Suprapubic skin (tissue), 4 donors: ENCODE data around the gene TTC23. TPM values are rescaled to one million over a fixed set of nuclear protein-coding genes. Genes with fewer than 3 reads are reported as not detected.

Experiments used
- DNase-seq, 2 donors: peaks; one replicate each; pipeline ENCODE4 v3.0.0-alpha.2; 2019; ENCODE audit warnings: low spot score in 2 of 2
- H3K27ac ChIP-seq: fragments of 200-600 bp; sonication (generic); one replicate; pipeline ENCODE4 v1.5.1; 2019
- H3K27me3 ChIP-seq: fragments of 200-600 bp; sonication (generic); one replicate; pipeline ENCODE4 v1.5.1; 2019
- H3K36me3 ChIP-seq: fragments of 200-600 bp; sonication (generic); one replicate; pipeline ENCODE4 v1.5.1; 2019
- H3K4me1 ChIP-seq: fragments of 200-600 bp; sonication (generic); one replicate; pipeline ENCODE4 v1.5.1; 2019
- H3K4me3 ChIP-seq: fragments of 200-600 bp; sonication (generic); one replicate; pipeline ENCODE4 v1.5.1; 2019; ENCODE audit warnings: mild to moderate bottlenecking
- H3K9me3 ChIP-seq: fragments of 200-600 bp; sonication (generic); one replicate; pipeline ENCODE4 v1.5.1; 2019
- EP300 ChIP-seq: sonication (generic); formaldehyde crosslinking; IDR thresholded peaks from one replicate; pipeline ENCODE4 v1.6.1; 2017; ENCODE audit warnings: antibody characterized with exemption
- POLR2A ChIP-seq, 2 donors: fragments of 450-650 bp; IDR thresholded peaks; one replicate each; pipeline ENCODE4 v1.6.1; 2017; ENCODE audit warnings: antibody characterized with exemption in 2 of 2, mild to moderate bottlenecking in 2 of 2, moderate library complexity in 2 of 2
- POLR2AphosphoS5 ChIP-seq, 3 donors: sonication (generic); formaldehyde crosslinking; IDR thresholded peaks; one replicate each; pipeline ENCODE4 v1.6.1; 2017; ENCODE audit warnings: antibody characterized with exemption in 3 of 3
- WGBS: methylation state at CpG from one replicate; pipeline ENCODE4 v1.1.5; 2018; 5-methylcytosine and 5-hydroxymethylcytosine counted together
- total RNA-seq, 4 donors: library from RNA; depleted of rRNA; stranded (reverse); fragments of >200 nt; gene quantifications; one replicate each; pipeline ENCODE4 v1.1.0, GENCODE V29; 2016
- TF ChIP-seq, protein P1 (sequence below), 2 donors: fragments of 200-600 bp in 1 of 2; fragments of 450-650 bp in 1 of 2; sonication (generic) in 1 of 2; IDR thresholded peaks; one replicate each; pipeline ENCODE4 v1.5.1; 2016 to 2019; ENCODE audit warnings: antibody characterized with exemption in 2 of 2, mild to moderate bottlenecking in 1 of 2, moderate library complexity in 1 of 2

TTC23 gene
- total RNA-seq, 4 donors from 2014 or later = 14.4 to 34.6 (median 17.6) TPM

DNA sequence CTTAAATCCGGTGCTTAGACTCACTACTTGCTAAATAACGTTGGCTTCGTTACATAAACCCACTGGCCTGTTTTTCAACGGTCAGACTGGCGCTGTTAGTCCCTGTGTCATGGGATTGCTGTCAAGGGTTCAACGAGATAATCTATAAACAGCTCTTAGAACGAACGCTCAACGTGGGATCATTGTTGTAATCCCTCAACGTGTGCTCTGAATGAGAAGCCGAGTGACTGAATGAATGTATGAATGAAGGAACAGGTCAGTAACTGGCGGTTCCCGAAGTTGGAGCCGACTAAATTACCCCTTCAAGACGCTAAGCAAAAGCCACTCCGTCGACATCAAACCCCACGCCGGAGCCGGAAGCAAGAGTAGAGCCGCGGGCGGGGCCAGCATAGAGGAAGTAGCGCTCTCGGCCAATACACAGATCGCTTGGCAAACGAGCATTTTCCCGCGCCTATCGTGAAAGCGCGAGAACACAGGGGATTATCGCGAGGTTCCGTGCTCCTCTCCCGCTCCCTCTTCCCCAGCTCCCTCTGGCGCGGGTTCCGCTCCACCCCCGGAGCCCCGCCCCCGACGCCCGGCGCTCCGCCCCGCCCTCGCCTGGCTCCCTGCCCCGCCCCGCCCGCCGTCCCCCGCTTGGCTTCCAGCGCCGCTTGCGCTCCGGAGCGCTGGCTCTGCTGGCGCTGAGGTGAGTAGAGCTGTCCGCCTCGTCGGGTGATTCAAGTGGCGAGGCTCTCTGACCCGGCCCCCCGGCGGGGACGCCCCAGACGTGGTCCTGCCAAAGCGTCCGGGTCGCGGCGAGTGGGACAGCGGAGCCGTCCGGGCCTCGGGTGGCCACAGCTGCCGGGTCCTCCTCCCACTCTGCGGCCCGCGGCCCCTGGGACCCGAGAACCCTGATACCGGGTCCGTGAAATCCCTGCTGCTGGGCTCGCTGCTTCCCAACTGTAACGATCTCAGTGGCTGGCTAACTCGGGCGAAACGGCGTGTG is 1.8 kb upstream of the TTC23 start, which contains the start of gene LRRC28:
TSS of gene LRRC28 (plus strand) at position 625 of the 985 bp plus-strand sequence. CDS start 4,477 bp downstream, outside the sequence.
- Histone ChIP-seq H3K27ac (peak within 1 kb of the TSS; percentile 95), H3K27me3 (no peaks in the 10 kb centered on the region), H3K9me3 (no peaks in the 10 kb centered on the region), H3K4me1 (peaks cover 41% of the 10 kb centered on the region), H3K4me3 (peak within 1 kb of the TSS; percentile 79), H3K36me3 (peaks cover 3% of the 10 kb centered on the region)
- TF ChIP-seq POLR2A (IDR thresholded peaks at IDR 0.05) (peak; percentile 76 to 89), POLR2AphosphoS5 (IDR thresholded peaks at IDR 0.05) (peak in 2 of 3 donors; percentile 79 to 83), EP300 (no peak)
- TF ChIP-seq, protein P1, sequence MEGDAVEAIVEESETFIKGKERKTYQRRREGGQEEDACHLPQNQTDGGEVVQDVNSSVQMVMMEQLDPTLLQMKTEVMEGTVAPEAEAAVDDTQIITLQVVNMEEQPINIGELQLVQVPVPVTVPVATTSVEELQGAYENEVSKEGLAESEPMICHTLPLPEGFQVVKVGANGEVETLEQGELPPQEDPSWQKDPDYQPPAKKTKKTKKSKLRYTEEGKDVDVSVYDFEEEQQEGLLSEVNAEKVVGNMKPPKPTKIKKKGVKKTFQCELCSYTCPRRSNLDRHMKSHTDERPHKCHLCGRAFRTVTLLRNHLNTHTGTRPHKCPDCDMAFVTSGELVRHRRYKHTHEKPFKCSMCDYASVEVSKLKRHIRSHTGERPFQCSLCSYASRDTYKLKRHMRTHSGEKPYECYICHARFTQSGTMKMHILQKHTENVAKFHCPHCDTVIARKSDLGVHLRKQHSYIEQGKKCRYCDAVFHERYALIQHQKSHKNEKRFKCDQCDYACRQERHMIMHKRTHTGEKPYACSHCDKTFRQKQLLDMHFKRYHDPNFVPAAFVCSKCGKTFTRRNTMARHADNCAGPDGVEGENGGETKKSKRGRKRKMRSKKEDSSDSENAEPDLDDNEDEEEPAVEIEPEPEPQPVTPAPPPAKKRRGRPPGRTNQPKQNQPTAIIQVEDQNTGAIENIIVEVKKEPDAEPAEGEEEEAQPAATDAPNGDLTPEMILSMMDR (IDR thresholded peaks at IDR 0.05) = no peak
- 2% methylated on average over 40 of the region's 90 CpGs for WGBS
- DNase-seq = peak; percentile 98

DNA sequence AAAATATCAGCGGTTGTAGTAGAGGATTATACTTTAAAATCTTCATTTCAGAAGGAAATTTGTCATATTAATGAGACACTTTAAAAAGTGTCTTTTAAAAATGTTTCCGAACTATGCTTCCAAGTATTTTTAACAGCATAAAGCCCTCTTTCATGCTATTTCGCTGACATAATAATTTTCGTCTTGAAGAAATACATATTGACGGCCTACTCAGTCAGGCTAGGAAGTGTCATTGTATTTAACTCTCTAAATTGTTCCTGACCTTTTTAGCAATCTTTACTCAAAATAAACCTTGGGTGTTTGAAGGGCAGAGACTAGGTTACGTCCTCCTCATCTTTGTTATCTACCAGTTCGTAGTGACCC is 1.1 kb upstream of the TTC23 start:
- Histone ChIP-seq H3K9me3 (no peaks in the 10 kb centered on the region), H3K4me3 (peak overlapping the region; percentile 79), H3K36me3 (no peaks in the 10 kb centered on the region), H3K27ac (peak overlapping the region; percentile 95), H3K4me1 (peaks cover 41% of the 10 kb centered on the region), H3K27me3 (no peaks in the 10 kb centered on the region)
- WGBS = 15% methylated on average over 7 of the region's 7 CpGs
- TF ChIP-seq POLR2AphosphoS5 (IDR thresholded peaks at IDR 0.05) = no peak
- TF ChIP-seq EP300 = no peak
- no peak for TF ChIP-seq POLR2A (IDR thresholded peaks at IDR 0.05)
- TF ChIP-seq, protein P1 (IDR thresholded peaks at IDR 0.05) = no peak
- DNase-seq = no peak

DNA sequence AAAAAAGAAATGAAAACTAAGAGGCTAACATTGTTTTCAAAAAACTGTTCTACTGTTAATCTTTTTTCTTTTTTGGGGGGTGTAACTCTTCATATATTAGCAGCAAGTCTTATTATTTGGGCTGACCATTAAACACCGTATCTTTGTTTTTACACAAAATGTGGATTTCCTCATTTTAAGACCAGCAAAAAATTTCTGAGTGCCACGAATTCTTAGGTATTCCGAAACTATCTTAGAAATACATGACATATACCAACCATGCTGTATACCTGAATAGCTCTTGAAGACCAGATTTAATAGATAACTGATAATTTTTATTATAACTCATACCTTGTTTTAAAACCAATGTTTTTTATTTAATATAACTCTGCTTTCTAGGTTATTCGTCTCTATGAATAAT is 620 bp upstream of the TTC23 start:
- 18% methylated on average over 4 of the region's 4 CpGs for whole genome bisulfite sequencing
- Histone ChIP-seq H3K27ac (peak overlapping the region; percentile 95), H3K4me1 (peaks cover 41% of the 10 kb centered on the region), H3K4me3 (peak overlapping the region; percentile 79), H3K27me3 (no peaks in the 10 kb centered on the region), H3K36me3 (no peaks in the 10 kb centered on the region), H3K9me3 (no peaks in the 10 kb centered on the region)
- TF ChIP-seq POLR2A (IDR thresholded peaks at IDR 0.05) = no peak
- no peak for TF ChIP-seq POLR2AphosphoS5 (IDR thresholded peaks at IDR 0.05)
- TF ChIP-seq EP300 = no peak
- TF ChIP-seq, protein P1 (IDR thresholded peaks at IDR 0.05) = no peak
- no peak for DNase-seq

DNA sequence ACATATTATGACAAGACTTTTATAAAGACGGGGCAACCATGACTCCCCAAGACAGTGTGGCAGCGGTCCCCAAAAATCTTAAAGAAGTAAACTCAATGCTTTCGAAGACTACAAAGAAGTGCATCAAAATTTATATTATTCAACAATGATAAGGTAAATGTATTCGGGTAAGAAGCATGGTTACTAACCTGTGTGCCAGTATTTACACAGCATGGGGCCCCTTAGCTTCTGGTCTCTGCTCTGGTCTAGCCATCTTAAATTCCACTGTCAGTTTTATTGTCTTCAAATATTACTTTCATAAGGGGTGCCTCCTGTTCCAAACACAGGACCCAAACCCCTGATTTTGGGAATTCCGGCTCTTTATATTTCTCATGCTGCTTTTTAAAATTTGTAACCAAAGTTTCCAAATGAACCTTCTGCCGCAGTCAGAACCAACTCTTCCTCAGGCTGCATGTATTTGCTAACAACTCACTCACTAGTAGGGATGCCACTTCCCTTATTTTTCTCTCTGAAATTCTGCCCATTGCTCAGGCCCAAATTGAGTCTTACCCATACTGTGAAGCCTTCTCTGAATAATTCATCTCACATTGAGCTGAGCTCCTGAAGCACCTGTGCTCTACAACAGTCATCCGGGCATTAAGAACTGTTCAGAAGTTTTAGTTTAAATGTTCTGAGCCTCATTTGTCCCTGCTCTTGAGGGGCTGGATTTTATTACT is 1.2 kb downstream of the TTC23 start:
- Histone ChIP-seq H3K27ac (no peak overlapping the region), H3K36me3 (no peaks in the 10 kb centered on the region), H3K4me3 (peak overlapping the region; percentile 79), H3K4me1 (peaks cover 38% of the 10 kb centered on the region), H3K9me3 (no peaks in the 10 kb centered on the region), H3K27me3 (no peaks in the 10 kb centered on the region)
- TF ChIP-seq, protein P1 (IDR thresholded peaks at IDR 0.05) = no peak
- TF ChIP-seq POLR2A (IDR thresholded peaks at IDR 0.05) = no peak
- TF ChIP-seq POLR2AphosphoS5 (IDR thresholded peaks at IDR 0.05) = no peak
- no peak for TF ChIP-seq EP300
- WGBS = 72% methylated on average over 7 of the region's 7 CpGs
- DNase-seq = no peak

DNA sequence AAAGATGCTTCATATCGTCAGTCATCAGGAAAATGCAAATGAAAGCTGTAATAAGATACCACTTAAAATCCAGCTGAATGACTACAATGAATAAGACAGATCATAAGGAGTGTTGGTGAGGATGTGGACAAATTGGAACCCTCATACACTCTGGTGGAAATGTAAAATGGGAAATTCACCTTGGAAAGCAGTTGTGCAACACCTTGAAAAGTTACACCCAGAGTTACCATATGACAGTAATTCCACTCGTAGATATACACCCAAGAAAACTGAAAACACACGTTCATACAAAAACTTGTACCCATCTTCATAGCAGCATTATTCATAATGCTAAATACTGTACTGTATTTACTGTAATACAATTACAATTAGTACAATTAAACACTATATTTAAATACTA is 2.3 kb downstream of the TTC23 start:
- DNase-seq = no peak
- WGBS = 49% methylated on average over 3 of the region's 3 CpGs
- Histone ChIP-seq H3K27me3 (no peaks in the 10 kb centered on the region), H3K9me3 (no peaks in the 10 kb centered on the region), H3K36me3 (no peaks in the 10 kb centered on the region), H3K27ac (no peak overlapping the region), H3K4me1 (peaks cover 27% of the 10 kb centered on the region), H3K4me3 (no peak overlapping the region)
- TF ChIP-seq POLR2AphosphoS5 (IDR thresholded peaks at IDR 0.05) = no peak
- TF ChIP-seq POLR2A (IDR thresholded peaks at IDR 0.05) = no peak
- TF ChIP-seq EP300 = no peak
- TF ChIP-seq, protein P1 (IDR thresholded peaks at IDR 0.05) = no peak
